HepG2 (cell line): ENCODE data around the gene KCNJ14. TPM values are rescaled to one million over a fixed set of nuclear protein-coding genes. Genes with fewer than 3 reads are reported as not detected.

ENCODE experiments used
- ATAC-seq: fragments of 200-7000 bp; cut with Tn5 transposase; 3 replicates; pipeline ENCODE4 v1.9.1; 2020; ENCODE audit warnings: mild to moderate bottlenecking, moderate library complexity
- BruUV-seq: library from RNA; stranded (reverse); fragments of 400-500 nt; replicated peaks from 2 replicates; lab custom pipeline; 2021; lab: Mats Ljungman, UMichigan
- CTCF ChIA-PET: fragments of 300-600 bp; formaldehyde crosslinking; extraction: SDS; loops from one replicate; lab custom pipeline; 2021; ENCODE audit warnings: low total read pairs, inconsistent platforms, low intra/inter-chr PET ratio; lab: Yijun Ruan, JAX
- POLR2A ChIA-PET: fragments of 350-600 bp; sonication (Branson Sonifier 250); formaldehyde crosslinking; loops from one replicate; lab custom pipeline; 2020; ENCODE audit warnings: antibody characterized with exemption, inconsistent platforms; lab: Yijun Ruan, JAX
- DNase-seq: peaks from one replicate; pipeline ENCODE4 v3.0.0-alpha.2; 2015; ENCODE audit warnings: low spot score
- FAIRE-seq: peaks from 3 replicates; lab custom pipeline; 2011; peaks lifted over from hg19 to GRCh38; lab: Jason Lieb, UNC
- H2AFZ ChIP-seq: one replicate; pipeline ENCODE4 v1.6.1; 2011; ENCODE audit warnings: low read length, inconsistent platforms
- H3K27ac ChIP-seq: fragments of 300-600 bp; 3 replicates; pipeline ENCODE4 v1.8.0; 2011; ENCODE audit warnings: mixed run types, mild to moderate bottlenecking, mixed read lengths, low read length, inconsistent platforms; ENCODE audit not compliant: insufficient read depth; ENCODE audit errors: extremely low read length
- H3K27me3 ChIP-seq, 2 experiments: fragments of 200-600 bp in 1 of 2; 2 replicates in 1 of 2; 3 replicates in 1 of 2; pipeline versions ENCODE4 v1.6.0 to v1.8.0; 2011; ENCODE audit warnings: low read length in 2 of 2, mild to moderate bottlenecking in 2 of 2, moderate library complexity in 2 of 2, inconsistent platforms in 1 of 2; ENCODE audit not compliant: insufficient read depth in 2 of 2, control insufficient read depth in 1 of 2
- H3K36me3 ChIP-seq, 2 experiments: fragments of 200-600 bp in 1 of 2; replicated peaks in 1 of 2; 2 replicates in 1 of 2; 3 replicates in 1 of 2; pipeline versions ENCODE4 v1.5.1 to v1.8.0; 2011; ENCODE audit warnings: low read length in 2 of 2, inconsistent platforms in 1 of 2; ENCODE audit not compliant: insufficient read depth in 2 of 2, control insufficient read depth in 1 of 2
- H3K4me1 ChIP-seq: 2 replicates; pipeline ENCODE4 v1.5.1; 2012; ENCODE audit warnings: low read length, inconsistent platforms; ENCODE audit not compliant: insufficient read depth
- H3K4me2 ChIP-seq: 2 replicates; pipeline ENCODE4 v1.6.0; 2011; ENCODE audit warnings: low read depth, low read length, inconsistent platforms
- H3K4me3 ChIP-seq, 3 experiments: fragments of 200-600 bp in 1 of 3; sonication (generic), shearing (Covaris generic) in 1 of 3; replicated peaks in 1 of 3; 2 replicates each; pipeline ENCODE4 v1.5.1; 2011 to 2016; ENCODE audit warnings: low read length in 3 of 3, inconsistent platforms in 2 of 3, low read depth in 2 of 3, mild to moderate bottlenecking in 2 of 3, control low read depth in 1 of 3, mixed read lengths in 1 of 3; ENCODE audit not compliant: insufficient read depth in 1 of 3
- H3K79me2 ChIP-seq: one replicate; pipeline ENCODE4 v1.6.1; 2011; ENCODE audit warnings: low read length, inconsistent platforms; ENCODE audit not compliant: insufficient read depth
- H3K9ac ChIP-seq: 2 replicates; pipeline ENCODE4 v1.6.0; 2011; ENCODE audit warnings: mild to moderate bottlenecking, low read depth, low read length, inconsistent platforms; ENCODE audit not compliant: insufficient read depth
- H3K9me3 ChIP-seq: 2 replicates; pipeline ENCODE4 v1.5.1; 2012; ENCODE audit warnings: mild to moderate bottlenecking, low read length
- H4K20me1 ChIP-seq: 2 replicates; pipeline ENCODE4 v1.6.0; 2011; ENCODE audit warnings: inconsistent platforms, mild to moderate bottlenecking, low read length, moderate library complexity; ENCODE audit not compliant: insufficient read depth
- ATF5 ChIP-seq: sonication (generic); formaldehyde crosslinking; IDR thresholded peaks from 2 replicates; pipeline ENCODE4 v1.4.0; 2020; ENCODE audit warnings: mild to moderate bottlenecking, low read depth, missing genetic modification reagents
- ELF3 ChIP-seq: IDR thresholded peaks from 2 replicates; pipeline ENCODE4 v1.6.1; 2016; ENCODE audit warnings: missing genetic modification reagents, missing compliant biosample characterization
- GATAD2A ChIP-seq: IDR thresholded peaks from 2 replicates; pipeline ENCODE4 v1.6.1; 2016
- KDM1A ChIP-seq: IDR thresholded peaks from 2 replicates; pipeline ENCODE4 v1.6.1; 2016; ENCODE audit warnings: missing compliant biosample characterization
- KDM6A ChIP-seq: IDR thresholded peaks from 2 replicates; pipeline ENCODE4 v1.6.1; 2016; ENCODE audit warnings: low read depth
- MBD4 ChIP-seq: IDR thresholded peaks from 2 replicates; pipeline ENCODE4 v1.6.1; 2012; ENCODE audit warnings: low read length, inconsistent platforms, borderline replicate concordance
- SP1 ChIP-seq, 2 experiments: fragments of 450-650 bp in 1 of 2; sonication (generic) in 1 of 2; formaldehyde crosslinking in 1 of 2; IDR thresholded peaks; 2 replicates each; pipeline versions ENCODE4 v1.4.0 to v1.6.1; 2016 to 2020; ENCODE audit warnings: missing genetic modification reagents in 1 of 2
- TEAD3 ChIP-seq: optimal IDR thresholded peaks from 2 replicates; pipeline ENCODE3; 2016; ENCODE audit warnings: borderline replicate concordance
- XRCC5 ChIP-seq: fragments of 200-400 bp; formaldehyde crosslinking; optimal IDR thresholded peaks from 2 replicates; pipeline ENCODE3; 2017; ENCODE audit warnings: mild to moderate bottlenecking, low read length
- ZFP82 ChIP-seq: sonication (generic); formaldehyde crosslinking; IDR thresholded peaks from 2 replicates; pipeline ENCODE4 v1.5.1; 2020; ENCODE audit warnings: mild to moderate bottlenecking, missing genetic modification reagents, borderline replicate concordance
- ZFX ChIP-seq: sonication (generic); formaldehyde crosslinking; IDR thresholded peaks from 2 replicates; pipeline ENCODE4 v1.4.0; 2020; ENCODE audit warnings: mild to moderate bottlenecking, low read depth, missing genetic modification reagents, moderate library complexity
- ZNF17 ChIP-seq: sonication (generic); formaldehyde crosslinking; IDR thresholded peaks from 2 replicates; pipeline ENCODE4 v1.5.0; 2020; ENCODE audit warnings: mild to moderate bottlenecking, missing genetic modification reagents
- ZNF749 ChIP-seq: sonication (generic); formaldehyde crosslinking; IDR thresholded peaks from 2 replicates; pipeline ENCODE4 v1.8.0; 2022; ENCODE audit warnings: mild to moderate bottlenecking, missing genetic modification reagents, moderate library complexity, borderline replicate concordance
- WGBS: methylation state at CpG from one replicate; pipeline ENCODE4 v1.1.6; 2017; ENCODE audit warnings: low lambda C conversion rate; 5-methylcytosine and 5-hydroxymethylcytosine counted together
- in situ Hi-C: cut with HindIII; loops from 2 replicates; pipeline ENCODE4 v1.10.0; 2017; ENCODE audit warnings: low pct_unique_long_range_greater_than_20kb; ENCODE audit not compliant: extremely low pct_ligation_motif_present
- intact Hi-C: fragments of 100-400 bp; cut with micrococcal nuclease; formaldehyde crosslinking; loops from one replicate; pipeline ENCODE4 v1.10.0; 2022; ENCODE audit not compliant: unreplicated experiment
- polyA plus RNA-seq, 8 experiments: library from polyadenylated mRNA; depleted of rRNA in 3 of 8; stranded (reverse) in 7 of 8; unstranded in 1 of 8; fragments of >200 nt; fragmentation: Illumina TruSeq in 4 of 8; extraction: Trizol in 4 of 8; gene quantifications; 2 replicates each; pipeline versions ENCODE4 v1.2.1 to v1.2.3, GENCODE V29; 2011 to 2016; ENCODE audit warnings: low read depth in 4 of 8, missing spikeins in 1 of 8, mixed read lengths in 1 of 8; ENCODE audit not compliant: insufficient read depth in 1 of 8
- total RNA-seq, 5 experiments: library from RNA; depleted of rRNA; stranded (reverse); fragments of >200 nt; fragmentation: Illumina TruSeq; extraction: Trizol; gene quantifications; 2 replicates each; pipeline ENCODE4 v1.2.3, GENCODE V29; 2016; ENCODE audit warnings: low read depth in 1 of 5
- TF ChIP-seq, protein P1 (sequence below): sonication (generic); formaldehyde crosslinking; conservative IDR thresholded peaks from 2 replicates; pipeline ENCODE4 v1.4.0; 2020; ENCODE audit warnings: missing genetic modification reagents

Gene KCNJ14
- total and polyA plus RNA-seq, 2 of the 13 experiments (the other 11 are each of a cell fraction or from before 2014, with no cell fraction given) = 0.20 to 0.51 TPM

DNA sequence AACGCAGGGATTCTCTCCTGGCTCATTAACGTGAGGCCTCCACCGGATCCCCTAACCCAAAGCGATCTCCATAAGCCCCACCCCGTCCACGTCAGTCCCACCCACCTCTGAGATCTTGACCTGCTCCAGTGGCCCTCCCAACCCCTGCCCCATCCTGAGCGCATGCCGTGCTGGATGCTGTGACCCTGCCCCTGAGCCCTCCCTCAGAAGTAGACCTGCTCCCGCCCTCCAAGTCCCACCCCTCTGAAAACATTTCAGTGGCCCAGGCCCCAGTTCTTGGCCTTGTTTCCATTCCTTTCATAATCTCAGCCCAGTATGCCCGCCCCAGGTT is 36.4 kb downstream of the KCNJ14 start:
- H3K79me2 ChIP-seq = no peaks in the 10 kb centered on the region
- no peak for FAIRE-seq
- TF ChIP-seq KDM1A = no peak
- TF ChIP-seq ATF5 (CRISPR knock-in tag) = no peak
- TF ChIP-seq ZNF749 = no peak
- TF ChIP-seq KDM6A = no peak
- POLR2A ChIA-PET = interaction anchor here (1.5 kb wide), 1 partner anchor 167 kb away, joined by 3 read pairs; no protein-coding TSS in a partner anchor
- CTCF ChIA-PET = no interaction called here
- no peak for ATAC-seq
- H3K36me3 ChIP-seq = no peaks in the 10 kb centered on the region; a peak in 1 of 5 replicates
- in situ Hi-C loops = no loop called here
- H3K27ac ChIP-seq = no peak overlapping the region
- H3K27me3 ChIP-seq = no peaks in the 10 kb centered on the region
- BruUV-seq = no TSS peak
- 85% methylated on average over 4 of the region's 10 CpGs for WGBS
- H3K4me3 ChIP-seq = no peak overlapping the region
- H3K4me1 ChIP-seq = peaks cover 36% of the 10 kb centered on the region
- DNase-seq = no peak
- no peak overlapping the region for H3K9ac ChIP-seq
- H2AFZ ChIP-seq = no peak overlapping the region
- H3K9me3 ChIP-seq = no peaks in the 10 kb centered on the region
- intact Hi-C loops = no loop called here
- H4K20me1 ChIP-seq = no peaks in the 10 kb centered on the region
- no peak overlapping the region for H3K4me2 ChIP-seq

DNA sequence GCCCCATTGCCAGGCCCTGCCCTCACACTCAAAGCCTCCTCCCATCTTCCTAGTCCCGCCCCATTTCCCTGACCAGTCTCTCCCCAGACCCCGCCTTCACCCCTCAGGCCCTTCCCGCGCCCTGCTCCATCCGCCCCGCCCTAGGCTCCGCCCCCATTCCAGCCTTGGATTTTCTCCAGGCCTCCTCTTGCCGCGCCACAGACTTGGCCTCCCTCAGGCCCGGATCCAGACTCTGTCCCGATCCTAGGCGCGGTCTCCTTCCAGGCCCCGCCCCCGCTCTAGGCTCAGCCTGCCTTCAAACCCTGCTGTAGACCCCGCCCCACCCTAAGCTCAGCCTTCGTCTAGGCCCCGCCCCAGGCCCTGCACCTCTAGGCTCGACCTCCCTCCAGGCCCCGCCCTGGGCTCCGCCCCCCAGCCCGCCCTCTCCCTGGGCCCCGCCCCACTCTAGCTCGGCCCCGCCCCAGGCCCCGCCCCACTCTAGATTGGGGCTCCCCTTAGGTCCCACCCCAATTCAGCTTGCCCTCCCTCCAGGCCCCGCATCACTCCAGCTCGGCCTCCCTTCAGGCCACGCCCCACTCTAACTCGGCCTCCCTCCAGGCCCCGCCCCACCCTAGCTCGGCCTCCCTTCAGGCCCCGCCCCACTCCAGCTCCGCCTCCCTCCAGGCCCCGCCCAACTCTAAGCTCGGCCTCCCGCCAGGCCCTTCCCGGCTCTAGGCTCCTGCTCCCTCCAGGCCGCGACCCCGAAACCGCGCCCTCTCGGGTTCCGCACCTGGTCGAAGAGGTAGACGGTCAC is 37.7 kb downstream of the KCNJ14 start:
- Histone ChIP-seq H3K4me2 (0 out of 2 replicates have a peak overlapping the region, but pooled peaks have one; percentile 39), H3K79me2 (no peaks in the 10 kb centered on the region), H4K20me1 (no peaks in the 10 kb centered on the region), H3K4me3 (peak overlapping the region in 1 of 3 experiments; percentile 43; a peak in 1 of 6 replicates), H3K9me3 (no peaks in the 10 kb centered on the region), H3K36me3 (no peaks in the 10 kb centered on the region; a peak in 1 of 5 replicates), H3K4me1 (peaks cover 36% of the 10 kb centered on the region), H3K27ac (peak overlapping the region; percentile 22), H3K9ac (no peak overlapping the region), H2AFZ (no peak overlapping the region), H3K27me3 (no peaks in the 10 kb centered on the region)
- no TSS peak for BruUV-seq
- DNase-seq (peak; percentile 82), ATAC-seq (peak; percentile 86), FAIRE-seq (no peak)
- in situ Hi-C loops = no loop called here
- ChIA-PET POLR2A (interaction anchor here (0.6 to 1.6 kb wide), 8 partner anchors 9 to 169 kb away, joined by 3 to 9 read pairs (median 4); partner anchors contain the start of genes RPL18 and SPHK2), CTCF (no interaction called here)
- intact Hi-C loops = no loop called here
- 60% methylated on average over 47 of the region's 47 CpGs for WGBS
- TF ChIP-seq XRCC5 (peak; percentile 21), ZFX (0 out of 2 replicates have a peak, but pooled peaks have one; percentile 19), TEAD3 (peak; percentile 14), ELF3 (CRISPR knock-in tag) (no peak), SP1 (IDR thresholded peaks at IDR 0.05) (no peak), SP1 (CRISPR knock-in tag; IDR thresholded peaks at IDR 0.05) (peak; percentile 72), ZNF17 (CRISPR knock-in tag) (no peak), GATAD2A (CRISPR knock-in tag) (no peak), MBD4 (no peak), ZFP82 (CRISPR knock-in tag) (no peak)
- TF ChIP-seq, protein P1, sequence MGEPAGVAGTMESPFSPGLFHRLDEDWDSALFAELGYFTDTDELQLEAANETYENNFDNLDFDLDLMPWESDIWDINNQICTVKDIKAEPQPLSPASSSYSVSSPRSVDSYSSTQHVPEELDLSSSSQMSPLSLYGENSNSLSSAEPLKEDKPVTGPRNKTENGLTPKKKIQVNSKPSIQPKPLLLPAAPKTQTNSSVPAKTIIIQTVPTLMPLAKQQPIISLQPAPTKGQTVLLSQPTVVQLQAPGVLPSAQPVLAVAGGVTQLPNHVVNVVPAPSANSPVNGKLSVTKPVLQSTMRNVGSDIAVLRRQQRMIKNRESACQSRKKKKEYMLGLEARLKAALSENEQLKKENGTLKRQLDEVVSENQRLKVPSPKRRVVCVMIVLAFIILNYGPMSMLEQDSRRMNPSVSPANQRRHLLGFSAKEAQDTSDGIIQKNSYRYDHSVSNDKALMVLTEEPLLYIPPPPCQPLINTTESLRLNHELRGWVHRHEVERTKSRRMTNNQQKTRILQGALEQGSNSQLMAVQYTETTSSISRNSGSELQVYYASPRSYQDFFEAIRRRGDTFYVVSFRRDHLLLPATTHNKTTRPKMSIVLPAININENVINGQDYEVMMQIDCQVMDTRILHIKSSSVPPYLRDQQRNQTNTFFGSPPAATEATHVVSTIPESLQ (CRISPR knock-in tag) = no peak
